T follicular helper cell (primary cell): ENCODE measurements around the gene TMEM98.
"Not testable (repeated sequence)": the region's sequence is repeated elsewhere in the genome, so short reads cannot be mapped to it uniquely, and the experiment has no call there.

Experiments used
- DNase-seq: peaks from one replicate; pipeline ENCODE4 v3.0.0-alpha.2; 2020; ENCODE audit warnings: low read depth

Gene TMEM98

DNA sequence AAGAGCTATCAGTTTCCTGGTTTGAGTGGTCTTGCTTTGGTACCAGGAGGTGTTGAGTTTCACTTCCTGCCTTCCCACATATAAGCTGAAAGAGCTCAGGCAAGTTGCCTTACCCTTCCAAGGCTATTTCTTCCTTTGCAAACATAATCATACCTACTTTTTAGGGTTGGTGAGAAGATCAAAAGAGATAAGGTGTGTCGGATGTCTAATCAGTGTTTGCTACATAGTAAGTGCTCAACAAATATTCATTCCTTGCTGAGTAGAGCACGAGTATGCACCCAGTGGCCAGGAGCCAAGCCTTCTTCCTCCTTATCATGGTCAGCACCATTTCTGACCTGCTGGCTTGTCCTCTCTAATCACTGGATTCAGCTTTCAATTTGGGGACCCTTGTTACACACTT is 12.7 kb upstream of the TMEM98 start:
- no peak for DNase-seq

DNA sequence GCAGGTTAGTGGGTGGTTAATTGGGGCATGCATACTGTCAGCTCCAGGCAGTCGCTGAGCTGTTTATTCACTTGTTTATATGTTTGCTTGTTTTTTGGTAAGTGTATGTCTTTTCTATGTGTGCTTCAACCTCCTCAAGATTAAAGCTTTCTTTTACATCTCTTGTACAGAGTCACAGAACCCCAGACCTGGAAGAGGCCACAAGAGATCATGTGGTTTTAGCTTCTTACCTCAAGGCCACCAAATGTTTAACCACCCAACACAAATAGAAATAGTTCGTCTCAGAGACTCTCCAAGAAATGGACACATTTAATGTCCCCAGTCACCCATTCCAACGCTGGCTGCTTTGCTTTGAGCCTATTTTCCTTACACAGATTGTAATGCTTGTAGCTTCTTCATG is 11.8 kb upstream of the TMEM98 start:
- DNase-seq, result no peak

DNA sequence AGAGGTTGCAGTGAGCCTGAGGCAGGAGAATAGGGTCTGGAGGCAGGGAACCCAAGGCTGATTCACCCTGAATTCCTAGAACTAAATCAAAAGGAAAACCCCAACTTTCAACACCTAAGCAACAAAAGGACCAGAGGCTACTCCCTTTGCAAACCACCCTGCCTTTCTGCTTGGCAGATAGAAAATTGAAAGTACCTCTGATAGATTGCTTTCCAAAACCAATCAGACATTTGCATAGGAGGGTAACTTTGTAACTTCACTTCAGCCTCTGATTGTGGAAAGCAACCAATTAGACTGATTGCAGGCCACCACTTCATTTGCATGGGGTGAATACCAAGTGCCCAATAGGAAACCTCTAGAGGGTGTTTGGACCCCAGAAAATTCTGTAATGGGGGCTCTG is 10.9 kb upstream of the TMEM98 start:
- DNase-seq, result no peak

DNA sequence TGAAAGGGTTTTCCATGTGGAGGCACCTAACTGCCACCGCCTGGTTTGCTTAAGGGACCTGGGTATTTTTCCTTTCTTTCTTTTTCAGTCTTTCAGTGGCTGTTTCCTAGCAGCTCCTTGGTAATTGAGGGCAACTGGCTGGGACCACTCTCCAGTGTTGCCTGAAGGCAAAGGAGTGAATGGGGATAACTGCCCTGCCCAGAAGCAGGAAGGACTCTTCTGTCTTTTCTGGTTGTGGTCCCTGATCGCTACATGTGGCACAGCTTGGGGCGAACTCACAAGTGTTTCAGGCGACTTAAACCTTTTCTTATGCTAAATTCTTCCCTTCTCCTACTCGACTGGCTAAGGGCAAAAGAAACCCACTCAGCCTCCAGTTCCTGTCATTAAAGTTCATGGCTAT is 10.1 kb upstream of the TMEM98 start:
- no peak for DNase-seq

GRCh38 chr17:32919876-32920275 is 8.1 kb upstream of the TMEM98 start:
- DNase-seq, result not testable (repeated sequence)

DNA sequence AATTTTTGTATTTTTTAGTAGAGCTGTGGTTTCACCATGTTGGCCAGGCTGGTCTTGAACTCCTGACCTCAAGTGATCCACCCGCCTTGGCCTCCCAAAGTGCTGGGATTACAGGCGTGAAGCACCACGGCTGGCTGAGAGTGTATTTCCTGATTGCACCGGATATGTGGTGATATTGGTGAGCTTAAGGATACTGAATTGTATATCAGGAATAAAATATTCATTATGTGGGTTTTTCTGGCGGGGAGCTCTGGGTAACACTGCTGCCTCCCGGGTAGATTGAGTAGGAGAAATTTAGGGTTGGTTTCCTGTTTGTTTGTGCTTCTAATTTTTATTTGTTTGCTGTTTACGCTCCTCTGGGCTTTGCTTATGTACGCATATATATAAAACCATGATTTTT is 7.7 kb upstream of the TMEM98 start:
- DNase-seq, result no peak

DNA sequence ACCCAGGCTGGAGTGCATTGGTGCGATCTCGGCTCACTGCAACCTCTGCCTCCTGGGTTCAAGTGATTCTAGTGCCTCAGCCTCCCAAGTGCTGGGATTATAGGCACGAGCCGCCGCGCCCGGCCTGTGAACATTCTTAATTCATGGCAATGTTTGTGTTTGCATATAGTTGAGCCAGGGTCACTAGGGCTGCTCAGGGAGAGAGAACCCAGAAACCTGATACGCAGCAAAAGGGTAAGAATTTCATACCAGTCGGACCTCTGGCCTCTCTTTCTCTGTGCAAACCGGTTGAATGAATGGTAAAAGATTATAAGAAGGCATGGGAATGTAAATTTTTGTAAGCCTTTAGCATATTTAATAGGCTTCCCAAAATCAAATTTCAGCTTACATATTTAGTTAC is 6.9 kb upstream of the TMEM98 start:
- DNase-seq, result no peak

- DNase-seq, result not testable (repeated sequence)
Observed at GRCh38 chr17:32923905-32924304, 4.0 kb upstream of the TMEM98 start.

GRCh38 chr17:32926183-32926582 is 1.8 kb upstream of the TMEM98 start:
- DNase-seq, result no peak

- DNase-seq, result not testable (repeated sequence)
Observed at GRCh38 chr17:32926789-32927188, 1.2 kb upstream of the TMEM98 start.

GRCh38 chr17:32927201-32927723 is 691 bp upstream of the TMEM98 start:
- DNase-seq, result no peak

DNA sequence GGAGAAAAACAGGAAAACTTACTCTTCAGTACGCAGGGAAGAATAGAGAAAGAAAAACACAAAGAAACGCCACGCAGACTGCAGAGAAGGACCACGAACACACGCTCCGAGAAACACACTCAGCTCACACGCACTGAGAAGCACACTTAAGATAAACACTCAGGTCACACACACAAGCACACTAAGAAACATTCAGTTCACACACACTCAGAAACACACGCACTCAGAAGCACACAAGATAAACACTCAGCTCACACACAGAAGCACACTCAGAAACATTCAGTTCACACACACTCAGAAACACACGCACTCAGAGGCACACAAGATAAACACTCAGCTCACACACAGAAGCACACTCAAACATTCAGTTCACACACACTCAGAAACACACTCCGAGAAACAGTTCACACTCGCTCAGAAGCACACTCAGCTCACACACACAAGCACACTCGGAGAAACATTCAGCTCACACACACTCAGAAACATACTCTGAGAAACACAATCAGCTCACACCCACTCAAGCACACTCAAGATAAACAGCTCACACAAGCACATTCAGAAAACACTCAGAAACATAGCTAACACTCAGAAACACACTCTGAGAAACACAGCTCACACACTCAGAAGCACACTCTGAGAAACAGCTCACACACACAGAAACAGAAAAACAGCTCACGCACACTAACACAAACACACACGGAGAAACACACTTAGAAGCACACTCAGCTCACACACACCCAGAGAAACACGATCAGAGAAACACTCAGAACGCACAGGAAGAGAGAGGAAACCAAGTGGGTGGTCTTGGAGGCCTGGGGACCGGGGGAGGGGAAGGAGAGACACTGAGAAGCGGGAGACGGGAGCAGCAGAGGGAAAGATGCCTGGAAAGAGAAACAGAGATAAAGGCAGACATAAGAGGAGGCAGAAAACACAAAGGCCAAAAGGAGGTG is 908 bp downstream of the TMEM98 start:
- DNase-seq, result no peak

- no peak for DNase-seq
Observed at GRCh38 chr17:32929588-32929987, 1.6 kb downstream of the TMEM98 start.

GRCh38 chr17:32930512-32930911 is 2.6 kb downstream of the TMEM98 start:
- DNase-seq, result no peak

DNA sequence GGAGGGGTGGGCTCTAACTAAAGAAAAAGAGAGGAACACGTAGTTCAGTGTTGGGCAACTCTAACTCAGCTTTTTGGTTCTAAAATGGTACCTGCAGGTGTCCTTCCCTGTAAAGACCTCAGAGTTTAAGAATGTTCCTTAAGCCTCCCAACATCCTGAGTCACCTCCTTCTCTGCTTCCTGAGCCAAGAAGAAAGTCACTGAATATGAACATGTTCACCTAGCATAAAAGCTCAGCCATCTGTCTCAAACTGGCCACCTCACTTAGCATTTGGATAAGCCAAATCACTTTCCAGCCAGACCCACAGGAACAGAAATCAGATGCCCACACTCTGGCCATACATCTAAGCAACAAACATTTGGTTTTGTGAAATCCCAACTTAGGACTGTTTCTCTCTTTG is 3.7 kb downstream of the TMEM98 start:
- DNase-seq, result no peak

DNA sequence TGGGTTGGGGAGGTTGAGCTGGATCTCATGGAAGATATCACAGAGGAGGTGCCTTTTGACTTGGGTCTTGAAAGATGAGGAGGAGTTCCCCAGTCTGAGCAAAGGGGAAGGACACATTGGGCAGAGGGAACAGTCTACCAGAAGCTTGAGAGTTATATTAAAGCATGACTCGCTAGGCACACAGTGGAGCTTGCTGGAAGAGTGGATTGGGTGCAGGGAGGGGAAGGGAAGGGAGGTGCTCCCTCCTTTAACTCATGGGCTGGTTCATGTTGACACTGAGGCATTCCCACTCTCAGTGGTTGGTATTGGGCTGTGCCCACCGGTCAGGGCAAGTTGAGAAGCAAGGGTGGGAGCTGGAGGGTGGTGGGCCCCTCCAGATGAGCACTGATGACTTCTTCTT is 5.9 kb downstream of the TMEM98 start:
- DNase-seq, result no peak

GRCh38 chr17:32935726-32936125 is 7.8 kb downstream of the TMEM98 start:
- DNase-seq, result no peak

- DNase-seq, result no peak
Observed at GRCh38 chr17:32936186-32936893, 8.4 kb downstream of the TMEM98 start.

DNA sequence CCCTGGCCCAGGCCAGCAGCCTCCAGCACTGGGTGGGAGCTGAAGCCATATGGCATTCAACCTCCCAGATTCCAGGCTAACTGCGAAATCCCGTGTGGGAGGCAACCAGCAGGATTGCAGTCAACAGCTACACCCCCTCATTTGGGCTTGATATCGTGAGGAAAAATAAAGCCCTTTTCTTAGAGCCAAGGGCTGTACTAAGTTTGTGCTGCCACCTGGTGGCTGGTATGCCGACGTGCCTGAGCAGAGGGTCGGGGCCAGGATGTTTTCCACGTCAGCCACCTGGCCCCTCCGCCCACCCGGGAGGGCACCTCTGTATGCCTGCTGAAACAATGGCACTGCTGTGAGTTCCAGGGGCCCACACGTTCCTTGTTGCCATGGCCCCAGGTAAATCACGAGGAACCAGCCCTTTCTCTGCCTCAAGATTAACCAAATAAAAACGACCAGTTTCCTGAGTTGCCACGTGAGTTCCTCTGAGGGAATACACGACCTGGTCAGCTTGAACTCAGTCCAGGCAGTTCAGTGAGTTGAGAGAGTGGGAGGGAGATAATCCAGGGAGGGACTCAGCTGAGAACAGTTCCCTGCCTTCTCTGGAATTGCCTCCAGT is 9.0 kb downstream of the TMEM98 start:
- DNase-seq, result peak; percentile 49

GRCh38 chr17:32940706-32941390 is 12.9 kb downstream of the TMEM98 start:
- no peak for DNase-seq

DNA sequence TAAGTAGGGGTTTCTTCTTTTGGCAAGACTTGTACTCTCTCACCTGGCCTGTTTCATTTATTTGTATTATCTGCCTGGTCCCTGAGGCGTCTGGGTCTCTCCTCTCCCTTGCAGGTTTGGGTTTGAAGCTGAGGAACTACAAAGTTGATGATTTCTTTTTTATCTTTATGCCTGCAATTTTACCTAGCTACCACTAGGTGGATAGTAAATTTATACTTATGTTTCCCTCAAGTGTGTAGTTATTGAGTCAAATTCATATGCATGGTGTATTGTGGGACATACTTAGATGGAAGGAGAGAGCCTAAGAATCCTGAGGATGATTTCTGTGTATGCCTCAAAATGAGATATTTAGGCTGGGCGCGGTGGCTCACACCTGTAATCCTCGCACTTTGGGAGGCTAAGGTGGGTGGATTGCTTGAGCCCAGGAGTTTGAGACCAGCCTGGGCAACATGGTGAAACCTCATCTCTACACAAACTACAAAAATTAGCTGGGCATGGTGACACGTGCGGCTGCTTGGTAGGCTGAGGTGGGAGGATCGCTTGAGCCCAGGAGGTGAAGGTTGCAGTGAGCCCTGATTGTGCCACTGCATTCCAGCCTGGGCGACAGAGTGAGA is 13.6 kb downstream of the TMEM98 start:
- DNase-seq, result no peak

GRCh38 chr17:32943206-32943605 is 15.3 kb downstream of the TMEM98 start:
- no peak for DNase-seq
